Measurements from ENCODE around the gene CETN1.
A peak's percentile ranks its signal among the peaks of the same experiment; 100 is the strongest.

CETN1 gene

GRCh38 chr18:627231-627630 lies 47.1 kb downstream of the CETN1 start:
- DNase-seq: no peak

GRCh38 chr18:629269-630150 lies 49.3 kb downstream of the CETN1 start:
- peak; percentile 24 to 26 for DNase-seq

- no peak for DNase-seq
Observed at GRCh38 chr18:631560-631959, 51.4 kb downstream of the CETN1 start.
